Measurements from ENCODE around the gene AGO4. TPM values are rescaled to one million over a fixed set of nuclear protein-coding genes. Genes with fewer than 3 reads are reported as not detected.
A peak's percentile ranks its signal among the peaks of the same experiment; 100 is the strongest.
"Not testable (repeated sequence)": the region's sequence is repeated elsewhere in the genome, so short reads cannot be mapped to it uniquely, and the experiment has no call there.

AGO4 gene
- 8.1 and 9.3 TPM in 2 replicates for total RNA-seq (2014; rRNA removed; shearing (Covaris generic))
- polyA plus RNA-seq (2014; cell fraction: nucleus; rRNA removed) = 4.0 and 7.0 TPM in 2 replicates

- DNase-seq (ENCODE audit: extremely low read depth, low read depth) = no peak
These were observed at the start of gene AGO4 for GRCh38 chr1:35807614-35808449. Gene AGO4, plus strand, starts transcription at chr1:35808016. Its CDS starts 401 bp downstream, at chr1:35808417.

- no peak for DNase-seq (ENCODE audit: extremely low read depth, low read depth)
These were observed 45.7 kb upstream of the AGO4 start for GRCh38 chr1:35762141-35762540.

- no peak for DNase-seq (ENCODE audit: extremely low read depth, low read depth)
These were observed 44.6 kb upstream of the AGO4 start for GRCh38 chr1:35763201-35763600.

GRCh38 chr1:35764283-35764682 lies 43.5 kb upstream of the AGO4 start:
- DNase-seq (ENCODE audit: extremely low read depth, low read depth) = no peak

GRCh38 chr1:35768350-35769187 lies 39.2 kb upstream of the AGO4 start:
- no peak for DNase-seq (ENCODE audit: extremely low read depth, low read depth)

- peak; percentile 74 for DNase-seq (ENCODE audit: extremely low read depth, low read depth)
These were observed 38.5 kb upstream of the AGO4 start for GRCh38 chr1:35769188-35769758.

- DNase-seq (ENCODE audit: extremely low read depth, low read depth) = no peak
These were observed 34.1 kb upstream of the AGO4 start for GRCh38 chr1:35773711-35774110.

- not testable (repeated sequence) for DNase-seq (ENCODE audit: extremely low read depth, low read depth)
These were observed 31.6 kb upstream of the AGO4 start for GRCh38 chr1:35776172-35776571.

GRCh38 chr1:35777109-35777508 lies 30.7 kb upstream of the AGO4 start:
- DNase-seq (ENCODE audit: extremely low read depth, low read depth) = no peak

GRCh38 chr1:35783055-35783583 lies 24.7 kb upstream of the AGO4 start:
- DNase-seq (ENCODE audit: extremely low read depth, low read depth) = no peak

- not testable (repeated sequence) for DNase-seq (ENCODE audit: extremely low read depth, low read depth)
These were observed 23.5 kb upstream of the AGO4 start for GRCh38 chr1:35784364-35784763.

GRCh38 chr1:35788139-35788538 lies 19.7 kb upstream of the AGO4 start:
- DNase-seq (ENCODE audit: extremely low read depth, low read depth) = no peak

- no peak for DNase-seq (ENCODE audit: extremely low read depth, low read depth)
These were observed 17.1 kb upstream of the AGO4 start for GRCh38 chr1:35790670-35791069.

GRCh38 chr1:35795295-35795694 lies 12.5 kb upstream of the AGO4 start:
- DNase-seq (ENCODE audit: extremely low read depth, low read depth) = no peak

- DNase-seq (ENCODE audit: extremely low read depth, low read depth) = no peak
These were observed 10.4 kb upstream of the AGO4 start for GRCh38 chr1:35797380-35797779.

GRCh38 chr1:35798019-35798418 lies 9.8 kb upstream of the AGO4 start:
- not testable (repeated sequence) for DNase-seq (ENCODE audit: extremely low read depth, low read depth)

GRCh38 chr1:35800167-35800887 lies 7.5 kb upstream of the AGO4 start:
- DNase-seq (ENCODE audit: extremely low read depth, low read depth) = not testable (repeated sequence)

GRCh38 chr1:35808450-35809113 lies 766 bp downstream of the AGO4 start:
- DNase-seq (ENCODE audit: extremely low read depth, low read depth) = no peak

Data from NCI-H460 (cell line).